ENCODE measurements around the gene C1RL. TPM values are rescaled to one million over a fixed set of nuclear protein-coding genes. Genes with fewer than 3 reads are reported as not detected.

Gene C1RL
- polyA plus RNA-seq, 1 experiment = 50.5 TPM

DNA sequence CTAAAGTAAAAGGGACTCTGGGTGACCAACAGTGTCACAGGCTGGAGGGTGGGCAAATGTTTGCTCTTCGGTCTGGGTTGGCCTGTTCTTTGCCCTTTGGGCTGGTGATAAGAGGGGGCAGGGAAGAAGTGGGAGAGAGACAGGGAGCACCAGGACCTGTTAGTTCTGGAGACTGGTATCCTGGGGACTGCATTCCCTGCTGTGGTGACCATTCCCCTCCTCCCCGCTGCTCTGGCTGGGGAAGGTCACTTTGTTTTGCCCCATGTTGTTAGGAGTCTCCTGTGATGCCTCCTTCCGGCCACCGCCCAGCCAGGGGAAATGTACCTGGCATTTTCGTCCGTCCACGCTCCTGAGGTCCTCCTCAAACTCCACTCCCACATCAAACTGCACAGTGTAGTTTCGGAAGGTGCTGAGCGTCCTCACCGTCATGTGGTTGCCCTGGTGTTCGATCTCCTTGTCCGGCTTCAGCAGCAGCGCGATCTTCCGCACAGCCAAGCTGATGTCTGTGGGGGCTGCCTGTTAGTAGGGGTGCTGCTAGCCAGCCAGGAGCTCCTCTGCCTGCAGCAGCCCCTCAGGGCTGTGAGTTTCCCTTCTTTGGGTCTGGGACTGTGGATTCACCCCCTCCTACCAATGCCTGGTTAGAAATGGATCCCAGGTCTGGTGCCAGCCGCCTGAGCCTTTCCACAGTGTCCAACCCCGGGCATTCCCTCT is 19.1 kb upstream of the C1RL start:
- ChIA-PET CTCF (no interaction called here), POLR2A (no interaction called here)
- no peak for TF ChIP-seq CTCF (IDR thresholded peaks at IDR 0.05; ENCODE audit: insufficient read depth, low read depth, low read length)
- Histone ChIP-seq H3K27me3 (ENCODE audit: control insufficient read depth, insufficient read depth, low read length) (no peaks in the 10 kb centered on the region), H3K4me3 (ENCODE audit: low read depth, low read length) (no peak overlapping the region), H3K36me3 (ENCODE audit: control insufficient read depth, insufficient read depth, low read length) (no peaks in the 10 kb centered on the region; the same call in 1 of the 2 replicates)
- no peak for DNase-seq (ENCODE audit: low read depth)

- CTCF ChIA-PET = interaction anchor here (1.0 to 2.3 kb wide), 5 partner anchors 10 to 187 kb away, joined by 3 to 8 read pairs (median 3); no protein-coding TSS in a partner anchor
- no peak for TF ChIP-seq CTCF (IDR thresholded peaks at IDR 0.05; ENCODE audit: insufficient read depth, low read depth, low read length)
Measured at GRCh38 chr12:7125632-7126227, 16.7 kb upstream of the C1RL start.

DNA sequence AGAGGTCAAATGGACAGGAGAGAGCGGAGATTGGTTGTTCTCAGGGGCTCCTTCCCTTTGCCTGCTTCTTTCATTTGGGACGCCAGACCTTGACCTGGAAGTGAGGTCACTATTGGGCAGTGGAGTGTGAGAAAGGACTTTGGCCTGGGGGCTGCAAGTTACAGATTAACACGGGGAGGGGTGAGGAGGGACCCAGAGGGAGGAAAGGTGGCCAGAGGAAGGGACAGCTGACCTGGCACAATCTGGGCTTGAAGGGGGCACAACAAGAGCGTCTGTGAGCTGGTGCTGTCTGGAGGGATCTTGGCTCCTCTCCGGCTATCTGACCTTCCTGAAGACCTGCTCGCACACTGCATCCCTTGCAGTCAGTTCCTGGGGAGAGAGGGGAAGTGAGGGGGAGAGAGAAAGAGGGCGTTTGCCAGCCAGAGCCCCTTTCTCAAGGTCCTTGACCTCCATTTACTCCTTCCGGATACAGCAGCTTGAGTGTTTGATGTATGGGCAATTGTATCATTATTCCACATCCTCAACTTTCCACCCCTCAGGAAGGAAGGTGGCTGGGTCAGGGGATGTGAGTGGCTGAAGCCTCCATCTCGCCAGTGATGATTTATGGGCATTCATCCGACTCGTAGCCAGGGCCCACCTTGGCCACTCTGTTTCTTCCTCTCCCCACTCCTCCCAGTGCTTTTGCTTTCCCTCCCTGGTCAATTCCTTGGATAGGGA is 14.9 kb upstream of the C1RL start:
- DNase-seq (ENCODE audit: low read depth) = no peak
- Histone ChIP-seq H3K4me3 (ENCODE audit: low read depth, low read length) (no peak overlapping the region), H3K36me3 (ENCODE audit: control insufficient read depth, insufficient read depth, low read length) (no peaks in the 10 kb centered on the region; the same call in 1 of the 2 replicates), H3K27me3 (ENCODE audit: control insufficient read depth, insufficient read depth, low read length) (no peaks in the 10 kb centered on the region)
- POLR2A ChIA-PET = no interaction called here
- CTCF ChIA-PET = interaction anchor here (1.7 to 2.0 kb wide), 2 partner anchors 10 to 11 kb away, joined by 5 to 12 read pairs; no protein-coding TSS in a partner anchor
- TF ChIP-seq CTCF (IDR thresholded peaks at IDR 0.05; ENCODE audit: insufficient read depth, low read depth, low read length) = no peak

More at GRCh38 chr12:7125632-7126227, 16.7 kb upstream of the C1RL start:
- no peaks in the 10 kb centered on the region for H3K27me3 ChIP-seq (ENCODE audit: control insufficient read depth, insufficient read depth, low read length)
- H3K36me3 ChIP-seq (ENCODE audit: control insufficient read depth, insufficient read depth, low read length) = no peaks in the 10 kb centered on the region; the same call in 1 of the 2 replicates
- POLR2A ChIA-PET = interaction anchor here (0.9 kb wide), 1 partner anchor 20 kb away, joined by 3 read pairs; no protein-coding TSS in a partner anchor
- no peak overlapping the region for H3K4me3 ChIP-seq (ENCODE audit: low read depth, low read length)
- no peak for DNase-seq (ENCODE audit: low read depth)

DNA sequence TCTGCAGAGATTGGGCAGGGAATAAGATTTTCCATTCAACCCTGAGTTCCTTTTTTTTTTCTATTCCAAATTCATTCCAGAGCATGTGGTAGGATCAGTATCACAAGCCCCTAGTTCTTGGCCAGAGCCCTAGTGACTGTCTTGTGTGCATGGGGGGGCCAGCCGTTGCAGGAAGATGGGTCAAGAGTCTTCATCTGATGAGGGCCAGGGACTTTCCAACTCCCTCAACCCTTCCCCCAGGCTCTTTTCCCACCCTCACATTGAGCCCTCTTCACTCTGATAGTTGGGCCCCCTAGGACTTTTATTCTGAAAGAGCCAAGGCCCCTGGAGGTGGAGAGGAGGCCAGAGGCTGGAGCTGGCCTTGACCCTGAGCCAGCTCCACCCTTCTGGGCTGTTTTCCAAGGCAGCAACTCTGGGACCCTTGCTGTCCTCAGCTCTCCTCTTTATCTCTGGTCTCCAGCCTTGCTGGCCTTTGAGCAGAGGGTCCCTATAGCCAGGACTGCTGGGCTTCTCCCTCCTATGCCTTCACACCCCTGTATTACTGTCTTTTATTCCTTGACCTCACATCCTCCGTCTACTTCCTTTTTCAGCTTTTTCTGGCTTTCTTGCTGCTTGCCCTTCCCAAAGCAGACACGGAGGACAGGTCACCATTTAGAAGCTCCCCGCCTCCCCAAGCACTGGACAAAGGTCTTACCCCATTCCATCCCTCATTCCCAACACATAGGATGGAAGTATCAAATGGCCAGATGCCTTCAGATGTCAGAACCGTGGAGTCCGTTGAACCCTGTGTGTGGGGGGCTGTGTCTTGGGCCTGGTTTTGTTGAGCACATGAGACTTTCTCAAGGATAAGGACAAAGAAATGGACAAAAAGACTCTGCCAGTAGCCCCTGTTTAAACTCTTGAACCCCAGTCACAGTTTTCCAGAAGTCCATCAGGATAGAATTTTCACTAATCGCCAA is 14.1 kb upstream of the C1RL start:
- ChIA-PET CTCF (interaction anchor here (0.6 to 5.3 kb wide), 3 partner anchors 10 to 224 kb away, joined by 3 to 29 read pairs (median 12); partner anchors contain the start of gene C1RL), POLR2A (no interaction called here)
- DNase-seq (ENCODE audit: low read depth) = no peak
- Histone ChIP-seq H3K4me3 (ENCODE audit: low read depth, low read length) (no peak overlapping the region), H3K27me3 (ENCODE audit: control insufficient read depth, insufficient read depth, low read length) (no peaks in the 10 kb centered on the region), H3K36me3 (ENCODE audit: control insufficient read depth, insufficient read depth, low read length) (peaks cover 1% of the 10 kb centered on the region; the same call in 1 of the 2 replicates)
- TF ChIP-seq CTCF (IDR thresholded peaks at IDR 0.05; ENCODE audit: insufficient read depth, low read depth, low read length) = no peak

Measured in BJ (cell line).